22Rv1 (cell line): ENCODE data around the gene CYP4A11.
"Not testable (repeated sequence)": the region's sequence is repeated elsewhere in the genome, so short reads cannot be mapped to it uniquely, and the experiment has no call there.

ENCODE experiments used
- H3K27ac ChIP-seq: fragments of 450-650 bp; 2 replicates; pipeline ENCODE4 v1.5.1; 2017
- CTCF ChIP-seq: fragments of 450-650 bp; IDR thresholded peaks from 2 replicates; pipeline ENCODE4 v1.5.1; 2017; ENCODE audit warnings: mild to moderate bottlenecking
- ZFX ChIP-seq: fragments of 450-650 bp; IDR thresholded peaks from 2 replicates; pipeline ENCODE4 v1.6.1; 2017; ENCODE audit warnings: antibody characterized with exemption, borderline replicate concordance

The CYP4A11 gene

DNA sequence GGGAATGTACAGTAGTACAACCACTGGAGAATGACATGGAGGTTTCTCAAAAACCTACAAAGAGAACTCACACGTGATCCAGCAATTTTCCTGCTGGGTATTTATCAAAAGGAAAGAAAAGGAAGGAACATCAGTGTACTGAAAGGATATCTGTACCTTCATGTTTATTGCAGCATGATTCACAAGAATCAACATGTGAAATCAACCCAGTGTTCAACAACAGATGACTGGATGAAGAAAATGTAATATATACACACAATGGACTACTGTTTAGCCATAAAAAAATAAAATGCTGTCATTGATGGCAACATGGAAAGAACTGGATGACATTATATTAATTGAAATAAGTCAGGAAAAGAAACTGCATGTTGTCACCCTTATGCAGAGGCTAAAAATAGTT lies 19.0 kb upstream of the CYP4A11 start:
- no peak for TF ChIP-seq ZFX
- no peak for TF ChIP-seq CTCF
- H3K27ac ChIP-seq: no peak overlapping the region

GRCh38 chr1:46955116-46955515 lies 13.8 kb upstream of the CYP4A11 start:
- not testable (repeated sequence) for H3K27ac ChIP-seq

DNA sequence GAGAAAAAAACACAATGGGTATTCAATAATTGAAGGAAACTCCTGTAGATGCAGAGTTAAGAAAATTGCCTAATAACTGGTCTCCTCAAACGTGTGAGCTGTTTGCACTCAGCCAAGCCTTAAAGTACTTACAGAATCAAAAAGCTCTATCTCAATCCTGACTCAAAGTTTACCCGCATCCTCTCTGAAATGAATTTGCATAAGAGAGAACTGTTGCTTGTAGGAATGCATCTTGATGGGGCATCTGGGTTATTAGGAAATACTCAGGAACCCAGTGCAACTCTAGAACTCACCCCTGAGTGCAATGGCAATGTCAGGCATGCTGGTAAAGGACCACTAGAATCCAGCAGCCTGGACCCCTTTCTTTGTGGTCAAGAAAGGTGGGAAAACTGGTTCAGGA lies 12.6 kb upstream of the CYP4A11 start:
- not testable (repeated sequence) for H3K27ac ChIP-seq

DNA sequence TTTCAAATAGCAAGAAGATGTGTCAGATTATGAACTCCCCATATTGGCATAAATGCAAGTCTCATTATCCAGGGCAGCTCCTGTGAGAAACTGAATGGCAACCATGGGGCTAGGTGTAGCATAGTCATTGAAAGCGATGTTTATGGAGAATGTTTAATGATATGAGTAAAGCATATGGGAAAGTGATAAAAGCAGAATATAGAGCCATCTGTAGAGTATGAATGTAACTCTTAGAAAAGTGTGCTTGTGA lies 8.1 kb upstream of the CYP4A11 start:
- H3K27ac ChIP-seq: not testable (repeated sequence)

DNA sequence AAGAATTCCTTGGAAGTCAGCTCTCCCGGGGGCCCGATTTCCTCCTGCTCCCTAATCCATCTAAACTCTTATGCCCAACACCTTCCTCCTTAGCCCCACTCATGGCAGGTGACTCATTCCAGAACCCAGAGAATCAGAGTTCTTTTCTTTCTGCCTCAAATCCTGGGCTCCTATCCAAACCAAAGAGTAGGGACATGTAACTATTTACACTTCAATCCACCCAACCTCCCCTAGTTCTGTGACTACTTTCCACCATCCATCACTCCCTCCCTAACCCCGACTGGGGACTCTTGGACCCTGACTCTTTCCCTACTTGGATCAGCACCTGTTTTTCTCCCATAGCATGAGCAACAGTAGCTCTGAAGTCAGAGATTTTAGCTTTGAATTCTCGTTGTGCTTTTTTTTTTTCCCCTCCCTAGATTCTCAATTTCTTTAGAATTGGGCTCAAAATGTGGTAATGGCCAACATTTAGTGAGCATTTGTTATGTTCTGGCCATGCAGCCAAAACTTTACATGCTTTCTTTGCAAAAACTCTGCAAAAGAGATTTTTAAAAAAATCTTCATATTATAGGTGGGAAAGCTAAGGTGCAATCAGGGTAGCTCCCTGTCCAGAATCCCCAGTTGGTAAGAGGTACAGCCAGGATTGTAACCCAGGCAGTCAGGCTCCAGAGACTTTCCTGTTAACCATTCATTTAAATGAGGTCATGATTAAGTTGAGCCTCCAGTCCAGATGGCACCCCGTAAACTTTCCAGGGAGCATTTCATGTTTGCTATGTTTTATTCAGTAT lies 7.5 kb upstream of the CYP4A11 start:
- H3K27ac ChIP-seq: no peak overlapping the region
- no peak for TF ChIP-seq ZFX
- TF ChIP-seq CTCF: no peak

GRCh38 chr1:46947706-46948105 lies 6.4 kb upstream of the CYP4A11 start:
- H3K27ac ChIP-seq: not testable (repeated sequence)

DNA sequence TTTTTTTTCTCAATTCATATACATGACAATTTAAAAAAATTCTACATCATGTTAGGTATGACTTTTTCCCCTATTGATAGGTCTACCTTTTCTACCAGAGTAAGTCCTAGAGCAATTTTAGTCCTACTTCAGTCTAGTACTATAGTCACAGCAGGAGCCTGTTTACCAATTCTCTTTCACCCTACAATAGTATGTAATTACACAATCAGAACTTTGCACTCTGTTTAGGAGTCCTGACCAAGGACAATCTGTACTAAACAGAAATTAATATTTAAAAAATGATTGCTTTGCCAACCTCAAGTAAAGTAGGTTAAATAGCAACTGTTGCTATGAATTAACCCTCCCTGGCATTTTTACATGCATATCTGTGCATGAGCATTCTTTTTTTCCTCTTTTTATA lies 810 bp upstream of the CYP4A11 start:
- H3K27ac ChIP-seq: no peak overlapping the region
- TF ChIP-seq CTCF (no peak), ZFX (no peak)

DNA sequence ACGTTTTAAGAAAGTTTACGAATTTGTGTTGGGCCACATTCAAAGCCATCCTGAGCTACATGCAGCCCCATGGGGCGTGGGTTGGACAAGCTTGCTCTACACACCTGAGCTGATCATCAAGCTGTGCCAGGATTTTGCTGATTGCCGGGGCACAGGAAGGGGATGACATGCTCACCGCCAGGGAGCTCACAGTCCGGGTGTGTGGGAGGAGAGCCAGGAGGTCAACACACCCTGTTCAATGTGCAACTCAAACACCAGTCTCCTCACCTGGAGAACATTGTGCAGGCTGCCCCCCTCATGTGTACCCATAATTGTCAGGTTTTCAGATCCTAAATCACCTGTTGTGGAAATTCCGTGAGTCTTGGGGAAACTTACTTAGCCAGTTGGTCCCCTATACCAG lies 969 bp downstream of the CYP4A11 start:
- TF ChIP-seq CTCF (no peak), ZFX (no peak)
- no peak overlapping the region for H3K27ac ChIP-seq

- TF ChIP-seq CTCF (no peak), ZFX (no peak)
Observed at GRCh38 chr1:46937270-46937669, 4.0 kb downstream of the CYP4A11 start.

DNA sequence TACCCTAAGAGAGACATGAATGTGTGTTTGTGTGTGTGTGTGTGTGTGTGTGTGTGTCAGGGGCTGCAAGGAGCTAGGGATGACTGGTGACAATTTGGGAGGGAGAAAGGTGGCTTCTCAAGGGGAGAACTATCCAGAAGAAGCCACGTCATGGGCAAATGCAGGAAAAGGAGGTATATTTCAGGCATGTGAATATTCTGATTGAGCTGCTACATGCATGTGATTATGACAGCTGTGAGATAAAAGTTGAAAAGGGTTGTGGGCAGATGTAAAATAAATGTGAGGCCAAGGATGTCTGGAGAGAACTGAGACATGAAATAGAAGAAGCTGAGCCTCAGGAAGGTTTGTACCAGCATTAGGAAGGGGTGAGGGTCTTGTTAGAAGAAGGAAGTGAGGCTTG lies 4.5 kb downstream of the CYP4A11 start:
- no peak for TF ChIP-seq CTCF
- TF ChIP-seq ZFX: no peak
- no peak overlapping the region for H3K27ac ChIP-seq

More at GRCh38 chr1:46937270-46937669, 4.0 kb downstream of the CYP4A11 start:
- no peak overlapping the region for H3K27ac ChIP-seq
